ENCODE results near the gene CCNH. TPM values are rescaled to one million over a fixed set of nuclear protein-coding genes. Genes with fewer than 3 reads are reported as not detected.

CCNH gene
- total RNA-seq, 4 donors from 2014 or later = 191 to 370 (median 240) TPM

GRCh38 chr5:87404359-87404758 is 8.4 kb downstream of the CCNH start:
- no peak for DNase-seq (ENCODE audit: low spot score)
- no peak for TF ChIP-seq CTCF (IDR thresholded peaks at IDR 0.05)
- ATAC-seq (ENCODE audit: low FRiP score) = no peak

- no peak for TF ChIP-seq CTCF (IDR thresholded peaks at IDR 0.05)
- DNase-seq (ENCODE audit: low spot score) = no peak
- ATAC-seq (ENCODE audit: low FRiP score) = no peak
Measured at GRCh38 chr5:87403899-87404298, 8.8 kb downstream of the CCNH start.

- no peak for ATAC-seq (ENCODE audit: low FRiP score)
- no peak for TF ChIP-seq CTCF (IDR thresholded peaks at IDR 0.05)
- no peak for DNase-seq (ENCODE audit: low spot score)
Measured at GRCh38 chr5:87403409-87403808, 9.3 kb downstream of the CCNH start.

GRCh38 chr5:87401626-87402025 is 11.1 kb downstream of the CCNH start:
- TF ChIP-seq CTCF (IDR thresholded peaks at IDR 0.05) = no peak
- ATAC-seq (ENCODE audit: low FRiP score) (no peak), DNase-seq (ENCODE audit: low spot score) (no peak)

- ATAC-seq (ENCODE audit: low FRiP score) (no peak), DNase-seq (ENCODE audit: low spot score) (no peak)
- TF ChIP-seq CTCF (IDR thresholded peaks at IDR 0.05) = no peak
Measured at GRCh38 chr5:87400305-87400899, 12.3 kb downstream of the CCNH start.

- TF ChIP-seq CTCF (IDR thresholded peaks at IDR 0.05) = no peak
- DNase-seq (ENCODE audit: low spot score) = no peak
- ATAC-seq (ENCODE audit: low FRiP score) = no peak
Measured at GRCh38 chr5:87399720-87400119, 13.0 kb downstream of the CCNH start.

GRCh38 chr5:87398981-87399614 is 13.6 kb downstream of the CCNH start:
- TF ChIP-seq CTCF (IDR thresholded peaks at IDR 0.05) = no peak
- no peak for ATAC-seq (ENCODE audit: low FRiP score)

More at GRCh38 chr5:87398981-87399614, 13.6 kb downstream of the CCNH start:
- DNase-seq (ENCODE audit: low spot score) = no peak

Data from omental fat pad (tissue), 4 donors.